CD4-positive, alpha-beta T cell (primary cell): ENCODE measurements around the gene ATP6V0D1. TPM values are rescaled to one million over a fixed set of nuclear protein-coding genes. Genes with fewer than 3 reads are reported as not detected.

Experiments
- ATAC-seq: fragments of 200-7000 bp; cut with Tn5 transposase; one replicate; pipeline ENCODE4 v1.10.0; 2022; ENCODE audit warnings: mild to moderate bottlenecking; ENCODE audit not compliant: poor library complexity
- CTCF ChIA-PET: fragments of 350-600 bp; sonication (Branson Sonifier 250); formaldehyde crosslinking; loops from one replicate; lab custom pipeline; 2021; ENCODE audit warnings: antibody characterized with exemption, inconsistent platforms; lab: Charles Lee
- POLR2A ChIA-PET: fragments of 350-600 bp; sonication (Branson Sonifier 250); formaldehyde crosslinking; loops from one replicate; lab custom pipeline; 2021; ENCODE audit warnings: antibody characterized with exemption, inconsistent platforms; lab: Charles Lee
- DNase-seq, 14 experiments: peaks; one replicate each; pipeline ENCODE4 v3.0.0-alpha.2; 2013 to 2020; ENCODE audit warnings: mixed read lengths in 2 of 14
- H3K27ac ChIP-seq, 2 donors: one replicate each; pipeline versions ENCODE4 v1.5.1 to v1.7.0; 2013; ENCODE audit warnings: low read length in 2 of 2, low read depth in 1 of 2, mild to moderate bottlenecking in 1 of 2
- H3K27me3 ChIP-seq, 2 experiments: 1 replicate in 1 of 2; 2 replicates in 1 of 2; pipeline versions ENCODE4 v1.6.1 to v1.7.0; 2013; ENCODE audit warnings: low read length in 2 of 2, control low read depth in 1 of 2, mild to moderate bottlenecking in 1 of 2, moderate library complexity in 1 of 2; ENCODE audit not compliant: insufficient read depth in 2 of 2, control insufficient read depth in 1 of 2
- H3K36me3 ChIP-seq: one replicate; pipeline ENCODE4 v1.6.1; 2013; ENCODE audit warnings: low read length, control low read depth; ENCODE audit not compliant: insufficient read depth
- H3K4me1 ChIP-seq: one replicate; pipeline ENCODE4 v1.6.1; 2013; ENCODE audit warnings: low read length, control low read depth; ENCODE audit not compliant: insufficient read depth
- H3K4me3 ChIP-seq: one replicate; pipeline ENCODE4 v1.5.1; 2013; ENCODE audit warnings: mild to moderate bottlenecking, low read length, moderate library complexity
- H3K9me3 ChIP-seq, 2 experiments: 1 replicate in 1 of 2; 2 replicates in 1 of 2; pipeline versions ENCODE4 v1.6.1 to v1.7.0; 2013; ENCODE audit warnings: low read length in 2 of 2, mild to moderate bottlenecking in 2 of 2, control low read depth in 1 of 2, moderate library complexity in 1 of 2; ENCODE audit not compliant: control insufficient read depth in 1 of 2, insufficient read depth in 1 of 2
- H3K27ac Mint-ChIP-seq: one replicate; pipeline ENCODE4 v1.8.0; 2020; ENCODE audit warnings: mixed read lengths
- H3K27me3 Mint-ChIP-seq: one replicate; pipeline ENCODE4 v1.8.0; 2021; ENCODE audit warnings: mixed read lengths
- H3K36me3 Mint-ChIP-seq: one replicate; pipeline ENCODE4 v1.8.0; 2021; ENCODE audit warnings: low read depth, mixed read lengths
- H3K4me1 Mint-ChIP-seq: one replicate; pipeline ENCODE4 v1.8.0; 2021; ENCODE audit warnings: low read depth, mixed read lengths
- H3K4me3 Mint-ChIP-seq: one replicate; pipeline ENCODE4 v1.8.0; 2020; ENCODE audit warnings: mild to moderate bottlenecking, mixed read lengths
- H3K9me3 Mint-ChIP-seq: one replicate; pipeline ENCODE4 v1.8.0; 2020; ENCODE audit warnings: mixed read lengths
- CTCF ChIP-seq: fragments of 200-600 bp; IDR thresholded peaks from one replicate; pipeline ENCODE4 v1.8.0; 2022; ENCODE audit warnings: antibody characterized with exemption, mild to moderate bottlenecking
- intact Hi-C, 2 experiments: fragments of 100-400 bp; cut with DNase I in 1 of 2; cut with micrococcal nuclease in 1 of 2; formaldehyde crosslinking; loops; one replicate each; pipeline versions ENCODE4 v1.15.1 to v1.9.0; 2023 to 2025; cut with DNase I, micrococcal nuclease
- total RNA-seq, 174 experiments: library from RNA in 2 of 174; stranded (reverse) in 2 of 174; gene quantifications; one replicate each; pipeline ENCODE4 v1.2.3 and lab custom pipeline; 2021 to 2026

The ATP6V0D1 gene
- total RNA-seq, 2 experiments from 2014 or later: 39.4 to 41.7 TPM

GRCh38 chr16:67403976-67404555 lies 76.9 kb downstream of the ATP6V0D1 start:
- Mint-ChIP-seq H3K4me1 (no peaks in the 10 kb centered on the region), H3K27me3 (peaks cover 12% of the 10 kb centered on the region), H3K36me3 (no peaks in the 10 kb centered on the region), H3K27ac (no peak overlapping the region), H3K9me3 (no peaks in the 10 kb centered on the region), H3K4me3 (no peak overlapping the region)
- Histone ChIP-seq H3K4me1 (peaks cover 6% of the 10 kb centered on the region), H3K36me3 (no peaks in the 10 kb centered on the region), H3K4me3 (no peak overlapping the region), H3K9me3 (no peaks in the 10 kb centered on the region), H3K27me3 (peaks cover 0 to 2% of the 10 kb centered on the region in 2 experiments), H3K27ac (no peak overlapping the region)
- TF ChIP-seq CTCF: no peak
- intact Hi-C loops: no loop called here
- ChIA-PET CTCF (no interaction called here), POLR2A (no interaction called here)
- ATAC-seq (no peak), DNase-seq (no peak)

GRCh38 chr16:67400901-67401300 lies 80.1 kb downstream of the ATP6V0D1 start:
- no peaks in the 10 kb centered on the region for H3K9me3 Mint-ChIP-seq
- CTCF ChIA-PET: no interaction called here
- H3K36me3 Mint-ChIP-seq: no peaks in the 10 kb centered on the region
- Histone ChIP-seq H3K9me3 (no peaks in the 10 kb centered on the region), H3K27me3 (peaks cover 9 to 11% of the 10 kb centered on the region in 2 experiments), H3K4me1 (peaks cover 6% of the 10 kb centered on the region), H3K36me3 (no peaks in the 10 kb centered on the region), H3K27ac (no peak overlapping the region), H3K4me3 (no peak overlapping the region)
- H3K4me3 Mint-ChIP-seq: no peak overlapping the region
- no peak overlapping the region for H3K27ac Mint-ChIP-seq
- peaks cover 17% of the 10 kb centered on the region for H3K27me3 Mint-ChIP-seq
- DNase-seq (no peak), ATAC-seq (no peak)
- TF ChIP-seq CTCF: no peak
- H3K4me1 Mint-ChIP-seq: no peaks in the 10 kb centered on the region
- intact Hi-C loops: no loop called here
- POLR2A ChIA-PET: no interaction called here

- TF ChIP-seq CTCF: peak; percentile 11
- Histone ChIP-seq H3K4me3 (no peak overlapping the region), H3K36me3 (no peaks in the 10 kb centered on the region), H3K4me1 (peaks cover 9% of the 10 kb centered on the region), H3K27me3 (peaks cover 17 to 19% of the 10 kb centered on the region in 2 experiments), H3K9me3 (peaks cover 0 to 5% of the 10 kb centered on the region in 2 experiments), H3K27ac (no peak overlapping the region)
- Mint-ChIP-seq H3K4me1 (no peaks in the 10 kb centered on the region), H3K36me3 (no peaks in the 10 kb centered on the region), H3K27ac (no peak overlapping the region), H3K4me3 (no peak overlapping the region), H3K9me3 (no peaks in the 10 kb centered on the region), H3K27me3 (peaks cover 25% of the 10 kb centered on the region)
- ATAC-seq (no peak), DNase-seq (no peak)
- ChIA-PET CTCF (interaction anchor here (0.7 to 0.8 kb wide), 4 partner anchors 14 to 53 kb away, joined by 3 read pairs; partner anchors contain the start of gene ZDHHC1), POLR2A (no interaction called here)
- intact Hi-C loops: loop anchor here (5.0 to 10.0 kb wide), 3 partner anchors 123 to 423 kb away; partner anchors contain the start of gene PLEKHG4 (in 1 of the 2)
These were observed 80.9 kb downstream of the ATP6V0D1 start for GRCh38 chr16:67399749-67400704.
